ENCODE results near the gene EFCAB5. TPM values are rescaled to one million over a fixed set of nuclear protein-coding genes. Genes with fewer than 3 reads are reported as not detected.
"Not testable (repeated sequence)": the region's sequence is repeated elsewhere in the genome, so short reads cannot be mapped to it uniquely, and the experiment has no call there.

EFCAB5 gene
- total RNA-seq, 1 experiment from 2014 or later, result 0.39 TPM

- H3K4me1 ChIP-seq (ENCODE audit: control insufficient read depth, insufficient read depth, low read length), result peaks cover 41% of the 10 kb centered on the region
- peak overlapping the region; percentile 87 to 95 for H3K4me3 ChIP-seq (ENCODE audit: low read depth in 2 of 2, low read length in 2 of 2)
- ChIA-PET POLR2A (interaction anchor here (0.6 to 1.2 kb wide), 2 partner anchors 66 to 151 kb away, joined by 3 read pairs; no protein-coding TSS in a partner anchor), CTCF (interaction anchor here (0.5 to 2.7 kb wide), 23 partner anchors 12 to 807 kb away, joined by 3 to 75 read pairs (median 4); no protein-coding TSS in a partner anchor)
- TSS peak; percentile 76 for BruUV-seq (replicated peaks)
- H3K36me3 ChIP-seq (ENCODE audit: control insufficient read depth, insufficient read depth, low read length), result no peaks in the 10 kb centered on the region; the same call in 1 of the 2 replicates
- ATAC-seq (peak; percentile 69), DNase-seq (ENCODE audit: low read depth, low spot score) (peak; percentile 64)
- in situ Hi-C loops (cut with HindIII; ENCODE audit: low pct_unique_long_range_greater_than_20kb, low sequenced_read_pairs) (no loop called here), intact Hi-C loops (cut with micrococcal nuclease; ENCODE audit: unreplicated experiment) (loop anchor here (1.0 to 5.0 kb wide), 4 partner anchors 71 to 292 kb away; no protein-coding TSS in a partner anchor)
- no peaks in the 10 kb centered on the region for H3K27me3 ChIP-seq (ENCODE audit: control insufficient read depth, insufficient read depth, low read length)
- peak overlapping the region; percentile 92 for H3K27ac ChIP-seq (ENCODE audit: low read length)
- peak; percentile 93 for TF ChIP-seq CTCF (IDR thresholded peaks at IDR 0.05)
- no peak for TF ChIP-seq TCF7L2 (IDR thresholded peaks at IDR 0.05; ENCODE audit: low read depth, low read length)
- H3K9me3 ChIP-seq (ENCODE audit: control insufficient read depth, insufficient read depth, low read depth, low read length), result no peaks in the 10 kb centered on the region
Observed at GRCh38 chr17:29931231-29931932, 10.1 kb upstream of the EFCAB5 start.

- ChIA-PET POLR2A (no interaction called here), CTCF (interaction anchor here (0.8 to 3.0 kb wide), 5 partner anchors 65 to 163 kb away, joined by 3 to 19 read pairs (median 4); no protein-coding TSS in a partner anchor)
- BruUV-seq (replicated peaks), result no TSS peak
- H3K4me3 ChIP-seq (ENCODE audit: low read depth in 2 of 2, low read length in 2 of 2), result no peak overlapping the region
- no peaks in the 10 kb centered on the region for H3K27me3 ChIP-seq (ENCODE audit: control insufficient read depth, insufficient read depth, low read length)
- in situ Hi-C loops (cut with HindIII; ENCODE audit: low pct_unique_long_range_greater_than_20kb, low sequenced_read_pairs), result no loop called here
- DNase-seq (ENCODE audit: low read depth, low spot score), result no peak
- TF ChIP-seq SIN3A (IDR thresholded peaks at IDR 0.05; ENCODE audit: borderline replicate concordance, insufficient read depth, low read depth, low read length) (no peak), CTCF (IDR thresholded peaks at IDR 0.05) (peak; percentile 75)
- H3K9me3 ChIP-seq (ENCODE audit: control insufficient read depth, insufficient read depth, low read depth, low read length), result no peaks in the 10 kb centered on the region
- no peak for ATAC-seq
- H3K36me3 ChIP-seq (ENCODE audit: control insufficient read depth, insufficient read depth, low read length), result no peaks in the 10 kb centered on the region; the same call in 1 of the 2 replicates
- intact Hi-C loops (cut with micrococcal nuclease; ENCODE audit: unreplicated experiment), result loop anchor here (5.0 kb wide), 2 partner anchors 69 to 159 kb away; no protein-coding TSS in a partner anchor
- H3K27ac ChIP-seq (ENCODE audit: low read length), result no peak overlapping the region
- peaks cover 21% of the 10 kb centered on the region for H3K4me1 ChIP-seq (ENCODE audit: control insufficient read depth, insufficient read depth, low read length)
Observed at GRCh38 chr17:29933379-29933778, 8.1 kb upstream of the EFCAB5 start.

GRCh38 chr17:29935909-29936308 lies 5.5 kb upstream of the EFCAB5 start:
- DNase-seq (ENCODE audit: low read depth, low spot score); in situ Hi-C loops (cut with HindIII; ENCODE audit: low pct_unique_long_range_greater_than_20kb, low sequenced_read_pairs); BruUV-seq (replicated peaks); H3K9me3 ChIP-seq (ENCODE audit: control insufficient read depth, insufficient read depth, low read depth, low read length); H3K36me3 ChIP-seq (ENCODE audit: control insufficient read depth, insufficient read depth, low read length); H3K4me3 ChIP-seq (ENCODE audit: low read depth in 2 of 2, low read length in 2 of 2); H3K27ac ChIP-seq (ENCODE audit: low read length); H3K27me3 ChIP-seq (ENCODE audit: control insufficient read depth, insufficient read depth, low read length); ATAC-seq: not testable (repeated sequence)
- intact Hi-C loops (cut with micrococcal nuclease; ENCODE audit: unreplicated experiment), result loop anchor here (2.0 kb wide), 1 partner anchor 85 kb away; no protein-coding TSS in a partner anchor
- ChIA-PET CTCF (interaction anchor here (0.7 kb wide), 1 partner anchor 10 kb away, joined by 3 read pairs; no protein-coding TSS in a partner anchor), POLR2A (interaction anchor here (0.6 kb wide), 1 partner anchor 345 kb away, joined by 4 read pairs; no protein-coding TSS in a partner anchor)
- peaks cover 16% of the 10 kb centered on the region for H3K4me1 ChIP-seq (ENCODE audit: control insufficient read depth, insufficient read depth, low read length)
